ENCODE measurements around the gene CDK5. TPM values are rescaled to one million over a fixed set of nuclear protein-coding genes. Genes with fewer than 3 reads are reported as not detected.
A peak's percentile ranks its signal among the peaks of the same experiment; 100 is the strongest.

Gene CDK5
- polyA plus RNA-seq, 1 donor from 2014 or later, result 88.3 TPM

GRCh38 chr7:151019130-151019447 is 38.6 kb downstream of the CDK5 start:
- TF ChIP-seq POLR2AphosphoS5 (IDR thresholded peaks at IDR 0.05) (no peak), SMC3 (conservative IDR thresholded peaks at IDR 0.05; ENCODE audit: poor library complexity) (no peak), TAF1 (IDR thresholded peaks at IDR 0.05; ENCODE audit: low read depth) (no peak), REST (IDR thresholded peaks at IDR 0.05; ENCODE audit: borderline replicate concordance) (no peak), EZH2 (IDR thresholded peaks at IDR 0.05; ENCODE audit: borderline replicate concordance, insufficient read depth, low read length, poor library complexity, severe bottlenecking) (no peak), MXI1 (conservative IDR thresholded peaks at IDR 0.05; ENCODE audit: poor library complexity, severe bottlenecking) (no peak), CTCF (IDR thresholded peaks at IDR 0.05; ENCODE audit: poor library complexity, severe bottlenecking) (no peak), EP300 (conservative IDR thresholded peaks at IDR 0.05; ENCODE audit: poor library complexity, severe bottlenecking) (no peak), RAD21 (conservative IDR thresholded peaks at IDR 0.05) (no peak)
- no peak overlapping the region for H3K9ac ChIP-seq (ENCODE audit: low read length)
- H3K79me2 ChIP-seq (replicated peaks; ENCODE audit: insufficient read depth, low read length), result no peaks in the 10 kb centered on the region
- H3K27me3 ChIP-seq (ENCODE audit: insufficient read depth, low read depth, low read length), result peaks cover 25% of the 10 kb centered on the region
- H3K4me2 ChIP-seq (ENCODE audit: low read length), result no peak overlapping the region
- H2AFZ ChIP-seq (ENCODE audit: low read depth, low read length), result no peak overlapping the region
- no peak overlapping the region for H3K27ac ChIP-seq (ENCODE audit: low read length)
- H3K36me3 ChIP-seq (ENCODE audit: insufficient read depth, low read length), result no peaks in the 10 kb centered on the region
- no peaks in the 10 kb centered on the region for H3K9me3 ChIP-seq (ENCODE audit: low read length)
- H3K4me3 ChIP-seq (ENCODE audit: low read length), result peak overlapping the region; percentile 58
- H3K9me2 ChIP-seq (ENCODE audit: insufficient read depth, low read length), result no peaks in the 10 kb centered on the region
- no peaks in the 10 kb centered on the region for H4K20me1 ChIP-seq (ENCODE audit: insufficient read depth)
- no peaks in the 10 kb centered on the region for H3F3A ChIP-seq (ENCODE audit: insufficient read depth, low read length, poor library complexity, severe bottlenecking)

GRCh38 chr7:151018421-151019129 is 39.1 kb downstream of the CDK5 start:
- no peak overlapping the region for H2AFZ ChIP-seq (ENCODE audit: low read depth, low read length)
- H3K27ac ChIP-seq (ENCODE audit: low read length), result no peak overlapping the region
- H3K79me2 ChIP-seq (replicated peaks; ENCODE audit: insufficient read depth, low read length), result no peaks in the 10 kb centered on the region
- H3K27me3 ChIP-seq (ENCODE audit: insufficient read depth, low read depth, low read length), result peaks cover 25% of the 10 kb centered on the region
- TF ChIP-seq EZH2 (IDR thresholded peaks at IDR 0.05; ENCODE audit: borderline replicate concordance, insufficient read depth, low read length, poor library complexity, severe bottlenecking), result no peak
- TF ChIP-seq TAF1 (IDR thresholded peaks at IDR 0.05; ENCODE audit: low read depth), result no peak
- TF ChIP-seq POLR2AphosphoS5 (IDR thresholded peaks at IDR 0.05), result no peak
- TF ChIP-seq EP300 (conservative IDR thresholded peaks at IDR 0.05; ENCODE audit: poor library complexity, severe bottlenecking), result no peak
- TF ChIP-seq SMC3 (conservative IDR thresholded peaks at IDR 0.05; ENCODE audit: poor library complexity), result peak; percentile 49
- TF ChIP-seq RAD21 (conservative IDR thresholded peaks at IDR 0.05), result peak; percentile 9
- peak; percentile 67 for TF ChIP-seq MXI1 (conservative IDR thresholded peaks at IDR 0.05; ENCODE audit: poor library complexity, severe bottlenecking)
- TF ChIP-seq REST (IDR thresholded peaks at IDR 0.05; ENCODE audit: borderline replicate concordance), result no peak
- TF ChIP-seq CTCF (IDR thresholded peaks at IDR 0.05; ENCODE audit: poor library complexity, severe bottlenecking), result peak; percentile 19
- H3K9ac ChIP-seq (ENCODE audit: low read length), result peak overlapping the region; percentile 31
- peak overlapping the region; percentile 61 for H3K4me3 ChIP-seq (ENCODE audit: low read length)
- no peaks in the 10 kb centered on the region for H3K9me2 ChIP-seq (ENCODE audit: insufficient read depth, low read length)
- H4K20me1 ChIP-seq (ENCODE audit: insufficient read depth), result no peaks in the 10 kb centered on the region
- H3F3A ChIP-seq (ENCODE audit: insufficient read depth, low read length, poor library complexity, severe bottlenecking), result no peaks in the 10 kb centered on the region
- H3K9me3 ChIP-seq (ENCODE audit: low read length), result no peaks in the 10 kb centered on the region
- no peaks in the 10 kb centered on the region for H3K36me3 ChIP-seq (ENCODE audit: insufficient read depth, low read length)
- H3K4me2 ChIP-seq (ENCODE audit: low read length), result no peak overlapping the region
